HEK293 (cell line): ENCODE data around the gene COPS3.

ENCODE experiments used
- ATF2 ChIP-seq: fragments of 450-650 bp; formaldehyde crosslinking; IDR thresholded peaks from 2 replicates; pipeline ENCODE4 v1.5.1; 2016; ENCODE audit warnings: missing biosample characterization, missing genetic modification characterization, low read depth
- BCL11A ChIP-seq: fragments of 450-650 bp; formaldehyde crosslinking; IDR thresholded peaks from 2 replicates; pipeline ENCODE4 v1.5.1; 2016; ENCODE audit warnings: low read depth, missing biosample characterization, missing genetic modification characterization
- HIC1 ChIP-seq: fragments of 450-650 bp; formaldehyde crosslinking; IDR thresholded peaks from 2 replicates; pipeline ENCODE4 v1.5.1; 2016; ENCODE audit warnings: missing biosample characterization, missing genetic modification characterization
- KLF9 ChIP-seq: fragments of 450-650 bp; formaldehyde crosslinking; IDR thresholded peaks from 2 replicates; pipeline ENCODE4 v1.5.1; 2016; ENCODE audit warnings: missing biosample characterization, missing genetic modification characterization, low read depth
- TSHZ1 ChIP-seq: fragments of 450-650 bp; formaldehyde crosslinking; IDR thresholded peaks from 2 replicates; pipeline ENCODE4 v1.5.1; 2016; ENCODE audit warnings: missing biosample characterization, missing genetic modification characterization, borderline replicate concordance
- ZBTB1 ChIP-seq: fragments of 450-650 bp; formaldehyde crosslinking; IDR thresholded peaks from 2 replicates; pipeline ENCODE4 v1.5.1; 2016; ENCODE audit warnings: missing biosample characterization, missing genetic modification characterization
- ZBTB26 ChIP-seq: fragments of 450-650 bp; formaldehyde crosslinking; optimal IDR thresholded peaks from 2 replicates; pipeline ENCODE3; 2016; ENCODE audit warnings: missing biosample characterization, mild to moderate bottlenecking, missing genetic modification characterization
- ZFP37 ChIP-seq: fragments of 450-650 bp; formaldehyde crosslinking; IDR thresholded peaks from 2 replicates; pipeline ENCODE4 v1.5.1; 2016; ENCODE audit warnings: missing biosample characterization, missing genetic modification characterization
- ZIC2 ChIP-seq: fragments of 450-650 bp; formaldehyde crosslinking; IDR thresholded peaks from 2 replicates; pipeline ENCODE4 v1.5.1; 2016; ENCODE audit warnings: missing biosample characterization, missing genetic modification characterization
- ZNF112 ChIP-seq: fragments of 450-650 bp; formaldehyde crosslinking; IDR thresholded peaks from 2 replicates; pipeline ENCODE4 v1.5.0; 2017; ENCODE audit warnings: missing biosample characterization, missing genetic modification characterization
- ZNF174 ChIP-seq: fragments of 450-650 bp; formaldehyde crosslinking; IDR thresholded peaks from 2 replicates; pipeline ENCODE4 v1.5.0; 2017; ENCODE audit warnings: missing biosample characterization, mild to moderate bottlenecking, missing genetic modification characterization
- ZNF292 ChIP-seq: fragments of 450-650 bp; formaldehyde crosslinking; IDR thresholded peaks from 2 replicates; pipeline ENCODE4 v1.5.1; 2016; ENCODE audit warnings: low read depth, missing biosample characterization, missing genetic modification characterization, borderline replicate concordance
- ZNF341 ChIP-seq: fragments of 450-650 bp; formaldehyde crosslinking; IDR thresholded peaks from 2 replicates; pipeline ENCODE4; 2016; ENCODE audit warnings: low read depth, missing biosample characterization, missing genetic modification characterization
- ZNF398 ChIP-seq: fragments of 450-650 bp; formaldehyde crosslinking; IDR thresholded peaks from 2 replicates; pipeline ENCODE4 v1.5.1; 2017; ENCODE audit warnings: missing biosample characterization, missing genetic modification characterization
- ZNF488 ChIP-seq: fragments of 450-650 bp; formaldehyde crosslinking; IDR thresholded peaks from 2 replicates; pipeline ENCODE4 v1.5.1; 2016; ENCODE audit warnings: missing biosample characterization, missing genetic modification characterization
- ZNF521 ChIP-seq: fragments of 450-650 bp; formaldehyde crosslinking; IDR thresholded peaks from 2 replicates; pipeline ENCODE4 v1.5.1; 2017; ENCODE audit warnings: missing biosample characterization, mild to moderate bottlenecking, missing genetic modification characterization
- ZNF558 ChIP-seq: fragments of 450-650 bp; formaldehyde crosslinking; IDR thresholded peaks from 2 replicates; pipeline ENCODE4 v1.5.1; 2016; ENCODE audit warnings: missing biosample characterization, missing genetic modification characterization
- ZNF596 ChIP-seq: fragments of 450-650 bp; IDR thresholded peaks from 2 replicates; pipeline ENCODE4 v1.5.0; 2018; ENCODE audit warnings: missing biosample characterization, mild to moderate bottlenecking, missing genetic modification characterization, moderate library complexity
- ZNF600 ChIP-seq: fragments of 450-650 bp; formaldehyde crosslinking; IDR thresholded peaks from 2 replicates; pipeline ENCODE4 v1.5.1; 2016; ENCODE audit warnings: missing biosample characterization, missing genetic modification characterization
- ZNF645 ChIP-seq: fragments of 450-650 bp; formaldehyde crosslinking; IDR thresholded peaks from 2 replicates; pipeline ENCODE4; 2016; ENCODE audit warnings: missing biosample characterization, missing genetic modification characterization
- ZNF660 ChIP-seq: fragments of 450-650 bp; IDR thresholded peaks from 2 replicates; pipeline ENCODE4 v1.5.1; 2018; ENCODE audit warnings: missing biosample characterization, mild to moderate bottlenecking, missing genetic modification characterization
- ZNF791 ChIP-seq: fragments of 450-650 bp; formaldehyde crosslinking; IDR thresholded peaks from 2 replicates; pipeline ENCODE4 v1.5.1; 2016; ENCODE audit warnings: missing biosample characterization, missing genetic modification characterization
- ZNF830 ChIP-seq: fragments of 450-650 bp; IDR thresholded peaks from 2 replicates; pipeline ENCODE4 v1.5.0; 2018; ENCODE audit warnings: missing biosample characterization, missing genetic modification characterization, low read depth, mild to moderate bottlenecking, moderate library complexity
- ZNF843 ChIP-seq: fragments of 450-650 bp; formaldehyde crosslinking; IDR thresholded peaks from 2 replicates; pipeline ENCODE4 v1.5.1; 2016; ENCODE audit warnings: missing biosample characterization, missing genetic modification characterization
- ZSCAN23 ChIP-seq: fragments of 450-650 bp; formaldehyde crosslinking; IDR thresholded peaks from 2 replicates; pipeline ENCODE4 v1.5.1; 2016; ENCODE audit warnings: missing biosample characterization, missing genetic modification characterization

Gene COPS3

GRCh38 chr17:17206124-17206912, 74.7 kb downstream of the COPS3 start, which contains the start of gene PLD6 (continued):
- peak; percentile 74 for TF ChIP-seq ZBTB26 (tag by site-specific recombination)
- TF ChIP-seq KLF9 (tag by site-specific recombination) = peak; percentile 100
- no peak for TF ChIP-seq ZNF830 (tag by site-specific recombination)
- peak; percentile 93 for TF ChIP-seq ZBTB1 (tag by site-specific recombination)
- no peak for TF ChIP-seq ZNF112 (tag by site-specific recombination)
- TF ChIP-seq ZNF341 = no peak
- no peak for TF ChIP-seq ZNF521
- peak; percentile 64 for TF ChIP-seq ZNF843
- peak; percentile 53; the same call in 1 of the 2 replicates for TF ChIP-seq ZFP37 (tag by site-specific recombination)
- TF ChIP-seq ZNF174 (tag by site-specific recombination) = no peak
- no peak; the same call in 1 of the 2 replicates for TF ChIP-seq ZNF600 (tag by site-specific recombination)
- no peak for TF ChIP-seq ZSCAN23 (tag by site-specific recombination)
- TF ChIP-seq ATF2 (tag by site-specific recombination) = no peak
- TF ChIP-seq ZNF791 (tag by site-specific recombination) = no peak
- no peak for TF ChIP-seq ZNF645 (tag by site-specific recombination)
- peak; percentile 95 for TF ChIP-seq HIC1 (tag by site-specific recombination)
- TF ChIP-seq ZIC2 (tag by site-specific recombination) = no peak; the same call in 1 of the 2 replicates
- peak; percentile 43; the same call in 1 of the 2 replicates for TF ChIP-seq BCL11A
- no peak for TF ChIP-seq ZNF558 (tag by site-specific recombination)
- peak; percentile 63 for TF ChIP-seq ZNF398 (tag by site-specific recombination)
- peak; percentile 66; the same call in 1 of the 2 replicates for TF ChIP-seq ZNF660 (tag by site-specific recombination)
- no peak for TF ChIP-seq ZNF596 (tag by site-specific recombination)
- TF ChIP-seq TSHZ1 (tag by site-specific recombination) = no peak
- TF ChIP-seq ZNF488 (tag by site-specific recombination) = 0 out of 2 replicates have a peak, but pooled peaks have one; percentile 73
- no peak for TF ChIP-seq ZNF292 (tag by site-specific recombination)
